ENCODE data around the gene BAIAP2. TPM values are rescaled to one million over a fixed set of nuclear protein-coding genes. Genes with fewer than 3 reads are reported as not detected.

The BAIAP2 gene
- total RNA-seq, 1 experiment from 2014 or later: 67.0 TPM

GRCh38 chr17:81049372-81049911 lies 14.5 kb downstream of the BAIAP2 start:
- peaks cover 12% of the 10 kb centered on the region for H3K36me3 Mint-ChIP-seq (ENCODE audit: insufficient read depth, unreplicated experiment)
- TF ChIP-seq CTCF (IDR thresholded peaks at IDR 0.05; ENCODE audit: unreplicated experiment): no peak
- ChIA-PET POLR2A (interaction anchor here (0.8 to 3.5 kb wide), 4 partner anchors 11 to 52 kb away, joined by 3 to 60 read pairs (median 16); partner anchors contain the start of gene BAIAP2), CTCF (interaction anchor here (0.6 to 1.2 kb wide), 5 partner anchors 12 to 48 kb away, joined by 3 to 4 read pairs (median 3); no protein-coding TSS in a partner anchor)
- H3K9me3 Mint-ChIP-seq (ENCODE audit: unreplicated experiment): no peaks in the 10 kb centered on the region
- peaks cover 36% of the 10 kb centered on the region for H3K4me1 Mint-ChIP-seq (ENCODE audit: insufficient read depth, unreplicated experiment)
- BruUV-seq (replicated peaks): no TSS peak
- H3K27me3 Mint-ChIP-seq (ENCODE audit: insufficient read depth, unreplicated experiment): no peaks in the 10 kb centered on the region
- no peak for DNase-seq (ENCODE audit: unreplicated experiment)
- H3K4me3 Mint-ChIP-seq (ENCODE audit: unreplicated experiment): peak overlapping the region; percentile 68
- intact Hi-C loops (cut with micrococcal nuclease): no loop called here
- peak overlapping the region; percentile 98 for H3K27ac Mint-ChIP-seq (ENCODE audit: low read depth, unreplicated experiment)

GRCh38 chr17:81049973-81050551 lies 15.1 kb downstream of the BAIAP2 start:
- intact Hi-C loops (cut with micrococcal nuclease): loop anchor here (2.0 kb wide), 1 partner anchor 13 kb away; no protein-coding TSS in a partner anchor
- POLR2A ChIA-PET: interaction anchor here (0.7 to 3.5 kb wide), 4 partner anchors 12 to 635 kb away, joined by 3 to 60 read pairs (median 16); partner anchors contain the start of genes BAIAP2 and ENDOV
- no peak for TF ChIP-seq CTCF (IDR thresholded peaks at IDR 0.05; ENCODE audit: unreplicated experiment)
- peak; percentile 93 for DNase-seq (ENCODE audit: unreplicated experiment)
- no peaks in the 10 kb centered on the region for H3K9me3 Mint-ChIP-seq (ENCODE audit: unreplicated experiment)
- CTCF ChIA-PET: interaction anchor here (0.7 to 3.0 kb wide), 3 partner anchors 14 to 48 kb away, joined by 3 to 11 read pairs (median 3); no protein-coding TSS in a partner anchor
- H3K4me1 Mint-ChIP-seq (ENCODE audit: insufficient read depth, unreplicated experiment): peaks cover 34% of the 10 kb centered on the region
- H3K36me3 Mint-ChIP-seq (ENCODE audit: insufficient read depth, unreplicated experiment): peaks cover 12% of the 10 kb centered on the region
- peak overlapping the region; percentile 68 for H3K4me3 Mint-ChIP-seq (ENCODE audit: unreplicated experiment)
- peak overlapping the region; percentile 98 for H3K27ac Mint-ChIP-seq (ENCODE audit: low read depth, unreplicated experiment)
- BruUV-seq (replicated peaks): no TSS peak
- no peaks in the 10 kb centered on the region for H3K27me3 Mint-ChIP-seq (ENCODE audit: insufficient read depth, unreplicated experiment)

GRCh38 chr17:81050645-81051625 lies 16.0 kb downstream of the BAIAP2 start:
- Mint-ChIP-seq H3K27ac (ENCODE audit: low read depth, unreplicated experiment) (peak overlapping the region; percentile 98), H3K4me3 (ENCODE audit: unreplicated experiment) (peak overlapping the region; percentile 68), H3K9me3 (ENCODE audit: unreplicated experiment) (no peaks in the 10 kb centered on the region), H3K4me1 (ENCODE audit: insufficient read depth, unreplicated experiment) (peaks cover 30% of the 10 kb centered on the region), H3K27me3 (ENCODE audit: insufficient read depth, unreplicated experiment) (no peaks in the 10 kb centered on the region), H3K36me3 (ENCODE audit: insufficient read depth, unreplicated experiment) (peaks cover 13% of the 10 kb centered on the region)
- POLR2A ChIA-PET: interaction anchor here (0.6 to 3.5 kb wide), 11 partner anchors 9 to 636 kb away, joined by 3 to 60 read pairs (median 4); partner anchors contain the start of genes BAIAP2 and ENDOV
- CTCF ChIA-PET: interaction anchor here (0.7 to 3.0 kb wide), 4 partner anchors 11 to 64 kb away, joined by 3 to 11 read pairs (median 3); no protein-coding TSS in a partner anchor
- peak; percentile 73 for DNase-seq (ENCODE audit: unreplicated experiment)
- intact Hi-C loops (cut with micrococcal nuclease): loop anchor here (2.0 kb wide), 1 partner anchor 14 kb away; no protein-coding TSS in a partner anchor
- no TSS peak for BruUV-seq (replicated peaks)
- TF ChIP-seq CTCF (IDR thresholded peaks at IDR 0.05; ENCODE audit: unreplicated experiment): no peak

Measured in MCF 10A (cell line).